Measurements from ENCODE around the gene VPS45.

VPS45 gene

GRCh38 chr1:150109586-150109985 is 42.0 kb downstream of the VPS45 start:
- POLR2A ChIA-PET, result no interaction called here
- DNase-seq (ENCODE audit: extremely low spot score), result no peak
- no peak for TF ChIP-seq CTCF (IDR thresholded peaks at IDR 0.05; ENCODE audit: control extremely low read depth, extremely low read depth, low read depth, missing control alignments)
- CTCF ChIA-PET, result interaction anchor here (1.0 to 1.4 kb wide), 2 partner anchors 12 to 56 kb away, joined by 3 read pairs; no protein-coding TSS in a partner anchor

- POLR2A ChIA-PET, result no interaction called here
- CTCF ChIA-PET, result no interaction called here
- DNase-seq (ENCODE audit: extremely low spot score), result no peak
- no peak for TF ChIP-seq CTCF (IDR thresholded peaks at IDR 0.05; ENCODE audit: control extremely low read depth, extremely low read depth, low read depth, missing control alignments)
Measured at GRCh38 chr1:150110116-150110515, 42.5 kb downstream of the VPS45 start.

- DNase-seq (ENCODE audit: extremely low spot score), result no peak
- TF ChIP-seq CTCF (IDR thresholded peaks at IDR 0.05; ENCODE audit: control extremely low read depth, extremely low read depth, low read depth, missing control alignments), result no peak
- POLR2A ChIA-PET, result no interaction called here
- CTCF ChIA-PET, result interaction anchor here (0.5 kb wide), 1 partner anchor 458 kb away, joined by 3 read pairs; no protein-coding TSS in a partner anchor
Measured at GRCh38 chr1:150111670-150112069, 44.1 kb downstream of the VPS45 start.

- DNase-seq (ENCODE audit: extremely low spot score), result no peak
- no peak for TF ChIP-seq CTCF (IDR thresholded peaks at IDR 0.05; ENCODE audit: control extremely low read depth, extremely low read depth, low read depth, missing control alignments)
- CTCF ChIA-PET, result no interaction called here
- POLR2A ChIA-PET, result no interaction called here
Measured at GRCh38 chr1:150115121-150115520, 47.5 kb downstream of the VPS45 start.

GRCh38 chr1:150118716-150119115 is 51.1 kb downstream of the VPS45 start:
- POLR2A ChIA-PET, result interaction anchor here (1.1 kb wide), 1 partner anchor 31 kb away, joined by 3 read pairs; the partner anchor contains the start of gene PLEKHO1
- TF ChIP-seq CTCF (IDR thresholded peaks at IDR 0.05; ENCODE audit: control extremely low read depth, extremely low read depth, low read depth, missing control alignments), result no peak
- no peak for DNase-seq (ENCODE audit: extremely low spot score)
- CTCF ChIA-PET, result no interaction called here

GRCh38 chr1:150121236-150121862 is 53.8 kb downstream of the VPS45 start:
- CTCF ChIA-PET, result interaction anchor here (1.3 kb wide), 1 partner anchor 12 kb away, joined by 3 read pairs; no protein-coding TSS in a partner anchor
- POLR2A ChIA-PET, result no interaction called here
- no peak for TF ChIP-seq CTCF (IDR thresholded peaks at IDR 0.05; ENCODE audit: control extremely low read depth, extremely low read depth, low read depth, missing control alignments)
- DNase-seq (ENCODE audit: extremely low spot score), result no peak

All from GM10248 (cell line).